Neuronal stem cell (in vitro differentiated cells): Measurements from ENCODE around the gene CDK5.

Experiments used
- DNase-seq: peaks from one replicate; pipeline ENCODE4 v3.0.0-alpha.2; 2013; ENCODE audit warnings: low spot score
- H2AFZ ChIP-seq: one replicate; pipeline ENCODE4 v1.6.1; 2013; ENCODE audit warnings: mild to moderate bottlenecking, low read length, inconsistent platforms
- H2AK5ac ChIP-seq: 2 replicates; pipeline ENCODE4 v1.6.1; 2013; ENCODE audit warnings: low read depth, mild to moderate bottlenecking, inconsistent platforms, low read length, moderate library complexity, mixed read lengths
- H2BK120ac ChIP-seq: 2 replicates; pipeline ENCODE4 v1.6.1; 2013; ENCODE audit warnings: low read depth, mild to moderate bottlenecking, inconsistent platforms, low read length, moderate library complexity, mixed read lengths
- H2BK12ac ChIP-seq: one replicate; pipeline ENCODE4 v1.6.1; 2013; ENCODE audit warnings: low read length, inconsistent platforms
- H2BK15ac ChIP-seq: 2 replicates; pipeline ENCODE4 v1.6.1; 2013; ENCODE audit warnings: mild to moderate bottlenecking, low read length, inconsistent platforms, mixed read lengths
- H2BK5ac ChIP-seq: one replicate; pipeline ENCODE4 v1.6.1; 2013; ENCODE audit warnings: inconsistent platforms, mild to moderate bottlenecking, low read length, moderate library complexity
- H3K14ac ChIP-seq: one replicate; pipeline ENCODE4 v1.6.1; 2013; ENCODE audit warnings: low read length, inconsistent platforms
- H3K18ac ChIP-seq: 2 replicates; pipeline ENCODE4 v1.6.1; 2013; ENCODE audit warnings: low read length, inconsistent platforms
- H3K23ac ChIP-seq: 2 replicates; pipeline ENCODE4 v1.6.1; 2013; ENCODE audit warnings: low read depth, mild to moderate bottlenecking, mixed read lengths, low read length, inconsistent platforms; ENCODE audit not compliant: poor library complexity
- H3K27ac ChIP-seq: replicated peaks from 3 replicates; pipeline ENCODE4 v1.5.1; 2013; ENCODE audit warnings: low read length, inconsistent platforms
- H3K27me3 ChIP-seq, 3 experiments: 2 replicates each; pipeline ENCODE4 v1.6.1; 2013; ENCODE audit warnings: low read length in 3 of 3, mild to moderate bottlenecking in 2 of 3, inconsistent platforms in 1 of 3, low read depth in 1 of 3, mixed read lengths in 1 of 3, moderate library complexity in 1 of 3; ENCODE audit not compliant: control insufficient read depth in 3 of 3, insufficient read depth in 3 of 3
- H3K36me3 ChIP-seq, 2 donors: replicated peaks in 1 of 2; 2 replicates each; pipeline ENCODE4 v1.6.1; 2013; ENCODE audit warnings: low read length in 2 of 2; ENCODE audit not compliant: control insufficient read depth in 2 of 2, insufficient read depth in 2 of 2
- H3K4ac ChIP-seq: 2 replicates; pipeline ENCODE4 v1.6.1; 2013; ENCODE audit warnings: inconsistent platforms, mild to moderate bottlenecking, low read length, moderate library complexity
- H3K4me1 ChIP-seq, 2 donors: 1 replicate in 1 of 2; 2 replicates in 1 of 2; pipeline ENCODE4 v1.6.1; 2013; ENCODE audit warnings: low read length in 2 of 2, low read depth in 1 of 2; ENCODE audit not compliant: control insufficient read depth in 2 of 2, insufficient read depth in 1 of 2
- H3K4me2 ChIP-seq: one replicate; pipeline ENCODE4 v1.6.1; 2013; ENCODE audit warnings: mild to moderate bottlenecking, low read length, inconsistent platforms; ENCODE audit not compliant: insufficient read depth, poor library complexity, severe bottlenecking
- H3K4me3 ChIP-seq, 2 donors: 2 replicates each; pipeline ENCODE4 v1.5.1; 2013; ENCODE audit warnings: low read length in 2 of 2, mild to moderate bottlenecking in 2 of 2, inconsistent platforms in 1 of 2, moderate library complexity in 1 of 2
- H3K79me1 ChIP-seq: one replicate; pipeline ENCODE4 v1.6.1; 2013; ENCODE audit warnings: low read depth, mild to moderate bottlenecking, inconsistent platforms, low read length, moderate library complexity
- H3K9ac ChIP-seq: one replicate; pipeline ENCODE4 v1.6.1; 2013; ENCODE audit warnings: mild to moderate bottlenecking, low read depth, low read length, inconsistent platforms; ENCODE audit not compliant: poor library complexity
- H3K9me3 ChIP-seq, 2 donors: replicated peaks in 1 of 2; 2 replicates each; pipeline versions ENCODE3 to v1.6.1; 2013; ENCODE audit warnings: low read length in 2 of 2, mild to moderate bottlenecking in 2 of 2, inconsistent platforms in 1 of 2, low read depth in 1 of 2, mixed read lengths in 1 of 2, moderate library complexity in 1 of 2; ENCODE audit not compliant: control insufficient read depth in 2 of 2, insufficient read depth in 1 of 2
- H4K8ac ChIP-seq: one replicate; pipeline ENCODE4 v1.6.1; 2013; ENCODE audit warnings: low read depth, mild to moderate bottlenecking, inconsistent platforms, low read length, moderate library complexity
- H4K91ac ChIP-seq: one replicate; pipeline ENCODE4 v1.6.1; 2013; ENCODE audit warnings: low read length, low read depth, mild to moderate bottlenecking, inconsistent platforms; ENCODE audit not compliant: poor library complexity
- WGBS, 2 donors: extraction: QIAGEN DNeasy Blood & Tissue Kit; methylation state at CpG; one replicate each; pipeline ENCODE4 v1.1.7; 2013; ENCODE audit warnings: missing lambda C conversion rate in 2 of 2, mixed read lengths in 1 of 2; ENCODE audit not compliant: insufficient read length in 2 of 2, insufficient replicate concordance in 1 of 2; ENCODE audit errors: extremely low coverage in 2 of 2; 5-methylcytosine and 5-hydroxymethylcytosine counted together

Gene CDK5

DNA sequence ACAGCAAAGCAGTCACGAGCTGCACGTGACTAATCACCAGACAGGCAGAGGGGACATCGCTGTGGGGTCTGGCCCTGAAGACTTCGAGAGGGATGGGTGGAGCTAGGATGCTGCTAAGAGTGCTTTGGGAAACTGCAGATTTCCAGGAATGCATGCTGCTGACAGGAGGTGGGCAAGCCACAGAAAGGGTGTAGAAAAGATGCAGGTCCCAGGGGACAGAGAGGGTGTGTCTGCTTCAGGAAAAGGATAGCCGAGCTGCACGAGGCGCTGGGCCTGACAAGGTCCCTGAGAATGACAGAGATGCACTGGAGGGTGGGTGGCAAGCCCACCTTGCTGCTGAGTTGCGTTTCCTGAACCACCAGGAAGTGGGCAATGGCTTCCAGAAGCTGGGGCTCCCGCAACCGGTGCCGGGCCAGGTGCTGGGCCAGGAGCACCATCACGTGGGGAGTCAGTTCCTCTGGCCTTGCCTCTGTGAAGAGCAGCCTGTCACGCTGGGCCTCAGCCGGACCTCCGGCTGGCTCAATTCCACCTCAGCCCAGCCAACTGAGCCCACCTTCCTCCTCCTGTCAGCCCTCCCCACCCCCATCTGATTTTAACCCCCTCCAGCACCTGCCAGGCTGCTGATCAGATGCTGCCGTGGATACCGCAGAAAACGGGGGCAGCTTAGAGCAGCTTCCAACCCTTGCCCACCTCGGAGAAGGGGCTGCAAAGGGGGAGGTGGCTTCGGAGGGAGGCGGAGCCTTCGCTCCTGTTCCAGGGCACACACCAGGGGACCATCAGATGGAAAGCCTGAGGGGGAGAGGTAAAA, 20.7 kb upstream of the CDK5 start:
- H3K27me3 ChIP-seq, result no peaks in the 10 kb centered on the region
- peak overlapping the region; percentile 49 for H2BK15ac ChIP-seq
- H3K79me1 ChIP-seq, result peaks cover 19% of the 10 kb centered on the region
- peaks cover 25 to 31% of the 10 kb centered on the region in 2 donors for H3K4me1 ChIP-seq
- no peak overlapping the region for H3K4ac ChIP-seq
- H3K36me3 ChIP-seq, result peaks cover 26 to 67% of the 10 kb centered on the region in 2 donors
- H4K8ac ChIP-seq, result no peak overlapping the region
- no peak for DNase-seq
- no peak overlapping the region for H2BK120ac ChIP-seq
- H3K9me3 ChIP-seq, result peaks cover 0 to 3% of the 10 kb centered on the region in 2 donors
- H3K14ac ChIP-seq, result no peak overlapping the region
- peak overlapping the region; percentile 46 for H3K27ac ChIP-seq
- no peak overlapping the region for H3K9ac ChIP-seq
- peak overlapping the region in 1 of 2 donors; percentile 99 for H3K4me3 ChIP-seq
- WGBS, 2 donors, result no CpG with 5 or more reads among the region's 22 CpGs
- H2BK12ac ChIP-seq, result no peak overlapping the region
- H3K23ac ChIP-seq, result peak overlapping the region; percentile 85
- H3K4me2 ChIP-seq, result peak overlapping the region; percentile 11
- peak overlapping the region; percentile 46 for H2AK5ac ChIP-seq
- H2AFZ ChIP-seq, result no peak overlapping the region
- peak overlapping the region; percentile 28 for H3K18ac ChIP-seq
- peak overlapping the region; percentile 75 for H2BK5ac ChIP-seq
- H4K91ac ChIP-seq, result no peak overlapping the region

DNA sequence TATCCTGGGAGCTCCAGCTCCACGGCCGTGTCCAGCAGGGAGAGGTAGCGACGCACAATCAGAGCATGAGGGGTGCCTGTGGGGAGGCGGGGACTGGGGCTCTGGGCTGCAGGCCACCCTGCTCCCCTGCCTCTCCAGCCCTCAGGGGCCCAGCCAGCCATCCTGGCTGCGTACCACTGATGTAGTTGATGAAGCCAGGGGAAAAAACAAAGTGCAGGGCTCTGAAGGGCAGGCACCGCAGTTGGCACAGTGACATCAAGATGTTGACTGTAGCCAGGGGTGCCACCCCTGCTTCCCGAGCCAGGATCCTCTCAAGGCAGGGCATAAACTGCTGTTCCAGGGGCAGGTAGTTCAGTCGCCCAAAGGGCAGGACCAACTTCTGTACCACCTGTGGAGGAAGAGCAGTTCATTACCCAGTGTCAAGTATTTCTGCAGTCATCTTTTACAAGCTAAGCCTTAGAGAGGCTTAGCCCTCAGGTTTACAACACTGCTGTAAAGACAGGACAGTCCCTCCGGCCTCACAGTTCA, 20.1 kb upstream of the CDK5 start:
- Histone ChIP-seq H4K91ac (no peak overlapping the region), H3K36me3 (peaks cover 26 to 74% of the 10 kb centered on the region in 2 donors), H2BK12ac (no peak overlapping the region), H3K4me1 (peaks cover 24 to 30% of the 10 kb centered on the region in 2 donors), H3K9ac (no peak overlapping the region), H3K23ac (peak overlapping the region; percentile 95), H2BK120ac (no peak overlapping the region), H2BK5ac (no peak overlapping the region), H2AFZ (no peak overlapping the region), H3K4me3 (no peak overlapping the region), H3K4ac (no peak overlapping the region), H4K8ac (peak overlapping the region; percentile 65), H3K9me3 (peaks cover 0 to 3% of the 10 kb centered on the region in 2 donors), H3K27ac (no peak overlapping the region), H2AK5ac (no peak overlapping the region), H3K4me2 (no peak overlapping the region), H3K27me3 (no peaks in the 10 kb centered on the region), H3K18ac (no peak overlapping the region), H3K79me1 (peaks cover 19% of the 10 kb centered on the region), H3K14ac (no peak overlapping the region), H2BK15ac (no peak overlapping the region)
- WGBS, 2 donors, result no CpG with 5 or more reads among the region's 10 CpGs
- no peak for DNase-seq

DNA sequence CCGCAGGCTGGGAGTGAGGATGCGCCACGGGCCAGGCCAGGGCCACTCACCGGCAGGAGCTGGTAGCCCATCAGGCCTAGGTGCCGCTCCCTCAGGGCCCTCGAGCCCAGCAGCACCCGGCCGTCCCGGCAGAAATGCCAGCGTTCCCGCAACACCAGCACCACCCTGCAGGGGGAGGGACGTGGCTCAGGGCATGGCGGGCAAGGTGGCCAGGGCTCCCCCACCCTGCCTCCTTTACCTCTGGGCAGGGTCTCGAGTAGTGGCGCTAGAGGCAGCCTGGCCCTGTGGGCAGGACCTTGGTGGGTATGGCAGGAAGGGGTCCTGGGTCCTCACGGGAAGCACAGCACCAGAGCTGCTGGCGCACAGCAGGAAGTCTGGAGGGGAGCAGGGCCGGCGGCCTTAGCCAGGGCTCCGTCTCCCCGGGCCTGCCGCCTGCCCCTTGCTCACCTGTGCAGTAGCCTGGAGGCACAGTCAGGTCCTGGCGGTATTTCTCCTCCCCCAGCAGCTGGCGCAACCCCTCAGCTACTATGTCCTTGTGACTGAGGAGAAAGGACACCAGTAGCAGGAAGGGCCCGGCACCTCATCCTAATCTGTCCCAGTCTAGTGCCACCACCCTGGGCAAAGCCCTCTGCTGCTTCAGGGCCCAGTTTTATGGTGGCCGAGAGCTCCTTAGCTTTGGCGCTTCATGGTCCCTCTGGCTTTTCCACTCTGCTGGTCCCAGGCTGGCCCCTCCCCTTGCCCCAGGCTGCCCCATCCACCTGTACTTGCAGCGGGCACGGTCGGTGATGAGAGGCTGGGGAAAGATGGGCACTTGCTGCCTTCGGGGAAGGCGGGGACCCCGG, 19.4 kb upstream of the CDK5 start:
- Histone ChIP-seq H4K8ac (peak overlapping the region; percentile 65), H3K4me1 (peaks cover 18 to 24% of the 10 kb centered on the region in 2 donors), H2AFZ (no peak overlapping the region), H2BK12ac (peak overlapping the region; percentile 2), H3K23ac (peak overlapping the region; percentile 95), H2BK15ac (no peak overlapping the region), H3K79me1 (peaks cover 15% of the 10 kb centered on the region), H3K4me2 (no peak overlapping the region), H3K9me3 (peaks cover 0 to 3% of the 10 kb centered on the region in 2 donors), H3K18ac (peak overlapping the region; percentile 28), H3K27ac (no peak overlapping the region), H3K4me3 (peak overlapping the region in 1 of 2 donors; percentile 54), H3K4ac (no peak overlapping the region), H3K14ac (no peak overlapping the region), H4K91ac (no peak overlapping the region), H2BK5ac (peak overlapping the region; percentile 66), H2AK5ac (no peak overlapping the region), H3K9ac (peak overlapping the region; percentile 60), H3K36me3 (peaks cover 26 to 79% of the 10 kb centered on the region in 2 donors), H2BK120ac (no peak overlapping the region), H3K27me3 (no peaks in the 10 kb centered on the region)
- no CpG with 5 or more reads among the region's 33 CpGs for WGBS, 2 donors
- no peak for DNase-seq
